HL-60/S4 treated with phorbol 12-myristate 13-acetate at 8.2 ng/mL for 4 days and 3 days (cell line): ENCODE measurements around the gene TRIM63.

Experiments used
- in situ Hi-C: fragments of 300-500 bp; cut with MboI; formaldehyde crosslinking; loops from 2 replicates; pipeline ENCODE4 v1.15.0; 2022; ENCODE audit warnings: low sequenced_read_pairs

Gene TRIM63

DNA sequence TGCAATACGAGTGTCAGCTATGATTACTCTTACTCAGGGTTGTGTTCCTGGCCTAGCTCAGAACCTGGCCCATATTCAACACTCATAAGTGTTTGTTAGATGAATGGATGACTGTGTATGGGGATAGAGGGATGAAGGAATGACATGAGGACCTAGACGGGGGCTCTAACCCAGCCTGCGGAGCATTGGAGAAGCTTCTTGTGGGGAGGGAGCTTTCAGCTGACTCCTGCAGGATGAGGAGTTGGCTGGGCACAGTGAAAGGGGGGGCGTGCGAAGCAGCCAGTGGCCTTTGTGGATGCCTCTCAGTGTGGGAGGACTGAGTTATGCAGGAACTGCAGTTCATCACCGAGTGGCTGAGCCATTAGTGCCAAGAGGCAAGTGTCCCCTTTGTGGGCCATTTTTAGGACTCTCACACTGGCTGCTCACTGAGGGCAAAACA is 47.1 kb downstream of the TRIM63 start:
- in situ Hi-C loops = no loop called here

DNA sequence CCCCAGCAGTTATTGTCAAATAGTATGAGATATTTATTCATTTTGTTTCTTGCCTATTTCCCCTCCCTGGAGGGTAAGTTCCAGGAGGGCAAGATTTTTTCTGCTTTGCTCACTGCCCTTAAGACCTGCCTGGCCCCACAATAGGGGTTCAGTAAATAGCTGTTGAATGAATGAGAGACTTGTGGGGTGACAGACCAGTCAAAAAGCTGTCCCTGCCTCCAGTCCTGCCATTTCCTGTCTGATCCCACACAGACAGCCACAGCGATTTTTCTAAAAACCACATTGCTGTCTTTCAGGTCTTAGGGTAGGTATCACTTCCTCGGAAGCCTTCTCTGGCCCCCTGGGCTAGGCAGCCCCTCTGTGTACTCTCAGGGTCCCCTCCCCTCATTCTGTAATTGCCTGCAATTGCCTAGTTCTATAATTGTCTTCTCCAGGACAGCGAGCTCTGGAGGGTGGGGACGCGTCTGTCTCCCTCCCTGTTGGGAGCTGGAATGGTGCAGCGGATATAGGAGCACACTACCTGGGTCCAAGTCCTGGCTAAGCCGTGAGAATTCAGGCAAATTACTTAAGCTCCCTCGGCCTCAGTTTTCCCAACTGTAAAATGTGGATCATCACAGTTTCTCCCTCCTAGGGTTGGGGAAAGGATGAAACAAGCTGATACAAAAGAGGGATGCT is 47.7 kb downstream of the TRIM63 start:
- in situ Hi-C loops = no loop called here

DNA sequence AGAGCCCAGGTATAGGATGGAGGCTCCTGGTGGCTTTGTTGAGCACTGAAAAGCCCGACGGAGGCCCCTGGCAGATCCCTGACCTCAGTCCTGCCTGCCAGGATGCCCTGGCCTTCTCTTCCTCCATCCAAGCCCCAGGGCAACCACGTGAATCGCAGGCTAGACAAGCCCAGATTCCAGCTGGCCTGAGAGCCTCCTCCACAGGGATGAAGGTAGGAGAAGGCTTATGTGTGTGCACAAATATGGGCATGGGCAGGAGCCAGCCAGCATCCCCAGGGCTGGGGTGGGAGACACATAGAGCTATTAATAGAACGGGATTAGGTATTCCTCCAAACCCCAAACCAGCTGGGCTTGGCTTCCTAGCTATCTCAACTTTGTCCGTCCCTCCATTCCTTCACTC is 49.8 kb downstream of the TRIM63 start:
- in situ Hi-C loops = no loop called here

DNA sequence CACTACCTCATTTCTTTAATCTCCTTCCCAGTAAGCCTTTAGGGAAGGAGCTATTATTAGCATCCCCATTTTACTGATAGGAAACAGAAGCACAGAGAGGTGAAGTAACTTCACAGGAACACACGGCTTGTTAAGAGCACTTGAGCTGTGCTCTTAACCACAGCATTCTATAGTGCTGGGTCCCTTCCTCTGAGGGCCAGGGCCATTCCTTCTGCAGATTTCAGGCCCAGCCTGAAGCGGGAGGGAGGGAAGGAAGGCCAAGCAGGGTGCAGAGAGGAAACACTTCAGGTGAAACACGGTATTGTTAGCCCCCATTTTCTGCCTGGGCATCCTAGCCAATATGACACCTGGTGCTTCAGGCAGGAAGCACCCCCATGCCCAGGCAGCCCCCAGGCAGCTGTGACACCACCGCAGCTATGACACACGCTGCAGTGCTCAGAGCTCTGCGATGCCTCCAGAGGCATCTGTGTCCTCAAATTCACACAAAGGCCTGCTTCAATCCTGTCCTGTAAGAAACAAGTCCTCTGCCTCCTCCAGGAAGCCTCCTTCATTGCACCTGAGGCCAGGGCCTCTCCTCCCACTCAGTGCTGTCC is 50.4 kb downstream of the TRIM63 start:
- in situ Hi-C loops = no loop called here

DNA sequence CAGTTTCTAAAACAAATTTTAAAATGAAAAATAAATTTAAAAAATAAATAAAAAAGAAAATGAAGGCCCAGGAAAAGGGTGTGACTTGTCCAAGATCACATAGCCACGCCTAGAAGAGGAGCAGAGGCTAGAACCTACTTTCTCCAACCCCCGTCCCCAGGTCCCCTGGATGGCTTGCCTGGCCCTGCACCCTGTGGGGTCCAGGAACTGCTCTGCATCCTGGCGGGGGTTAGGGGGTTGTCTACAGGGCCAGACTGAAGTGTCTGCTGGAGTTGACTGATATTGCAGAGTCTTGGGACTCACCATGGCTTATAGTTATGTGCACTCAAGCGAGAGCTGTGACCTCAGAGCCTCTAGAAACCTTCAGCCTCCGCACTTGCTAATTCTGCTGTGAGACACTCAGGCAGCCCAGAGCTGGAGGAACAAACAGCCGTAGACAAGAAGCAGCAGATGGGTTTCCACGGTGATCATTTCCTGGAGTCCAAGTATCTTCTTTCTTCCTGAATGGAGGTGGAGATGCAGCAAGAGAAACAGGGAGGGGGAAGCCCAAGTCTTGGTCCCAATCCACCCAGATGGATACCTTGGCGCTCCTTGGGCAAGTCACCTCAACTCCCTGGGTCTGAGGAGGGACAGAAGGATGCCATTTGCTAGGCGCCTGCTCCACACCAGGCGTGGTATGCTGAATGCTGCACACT is 51.0 kb downstream of the TRIM63 start:
- in situ Hi-C loops = no loop called here

DNA sequence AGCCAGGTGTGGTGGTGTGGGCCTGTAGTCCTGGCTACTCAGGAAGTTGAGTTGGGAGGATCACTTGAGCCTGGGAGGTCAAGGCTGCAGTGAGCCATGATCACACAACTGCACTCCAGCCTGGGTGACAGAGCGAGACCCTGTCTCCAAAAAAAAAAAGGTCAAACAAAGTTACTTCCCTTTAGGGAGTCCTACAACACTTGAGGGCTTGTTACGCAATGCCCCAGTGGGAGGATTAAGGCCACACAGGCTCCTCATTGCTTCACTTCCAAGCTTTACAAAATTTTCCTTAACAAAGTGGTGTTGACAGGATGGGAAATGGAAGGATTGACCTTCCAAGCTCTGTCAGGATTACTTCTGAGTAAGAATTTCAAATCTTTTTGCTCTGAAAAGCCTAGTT is 52.1 kb downstream of the TRIM63 start:
- in situ Hi-C loops = no loop called here

DNA sequence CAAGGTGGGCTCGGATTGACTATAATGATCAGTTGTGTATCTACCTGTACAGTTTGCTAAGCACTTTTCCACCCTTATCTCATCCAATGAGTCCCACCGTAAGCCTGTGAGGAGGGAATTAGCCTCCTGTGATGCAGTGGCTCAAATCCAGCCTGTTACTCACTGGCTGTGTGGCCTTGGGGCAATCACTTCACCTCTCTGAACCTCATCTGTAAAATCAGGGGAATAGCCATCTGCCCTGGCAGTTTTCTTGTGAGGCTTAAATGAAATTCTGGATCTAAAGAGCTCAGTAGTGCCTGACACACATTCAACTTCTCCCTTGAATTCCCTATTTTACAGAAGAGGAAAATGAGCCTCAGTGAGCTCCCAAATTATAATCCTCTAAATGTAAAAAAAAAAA is 53.3 kb downstream of the TRIM63 start:
- in situ Hi-C loops = no loop called here

DNA sequence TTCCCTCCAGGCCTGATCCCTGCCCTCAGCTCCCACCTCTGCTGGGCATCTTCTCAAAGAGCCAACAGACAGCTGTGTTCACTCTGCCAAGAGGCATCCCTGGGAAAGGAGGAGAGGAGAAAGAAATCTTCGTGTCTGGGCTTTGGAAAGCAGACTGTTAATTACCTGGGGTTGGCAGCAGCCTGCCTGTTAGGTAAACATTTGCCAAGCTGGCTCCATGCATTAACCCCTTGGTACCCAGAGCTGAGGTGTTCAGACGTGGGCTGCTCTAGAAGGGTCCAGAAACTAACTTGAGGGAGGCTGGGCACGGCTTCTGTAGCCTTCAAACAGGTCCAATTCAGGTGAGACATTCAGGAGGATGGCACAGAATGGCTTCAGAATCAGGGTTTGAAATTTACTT is 54.6 kb downstream of the TRIM63 start:
- in situ Hi-C loops = no loop called here

DNA sequence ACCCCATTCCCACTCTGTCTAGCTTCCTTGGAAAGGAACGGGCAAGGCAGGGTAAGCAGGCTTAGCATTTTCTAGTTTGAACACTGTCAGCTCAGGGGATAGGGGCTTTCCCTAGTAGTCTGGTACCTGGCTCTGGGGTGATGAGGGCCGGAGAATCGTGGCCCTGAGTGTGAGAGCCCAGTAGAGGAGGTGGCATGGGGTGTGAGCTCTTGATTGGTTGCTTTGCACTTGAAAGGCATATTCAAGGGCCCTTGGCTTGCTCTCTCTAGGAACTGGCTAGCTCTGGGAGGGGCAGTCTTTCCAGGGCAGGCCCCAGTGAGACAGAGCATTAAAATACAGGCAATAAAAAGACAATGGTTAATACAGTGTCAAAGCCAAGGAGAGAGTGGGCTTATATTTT is 56.6 kb downstream of the TRIM63 start:
- in situ Hi-C loops = no loop called here

DNA sequence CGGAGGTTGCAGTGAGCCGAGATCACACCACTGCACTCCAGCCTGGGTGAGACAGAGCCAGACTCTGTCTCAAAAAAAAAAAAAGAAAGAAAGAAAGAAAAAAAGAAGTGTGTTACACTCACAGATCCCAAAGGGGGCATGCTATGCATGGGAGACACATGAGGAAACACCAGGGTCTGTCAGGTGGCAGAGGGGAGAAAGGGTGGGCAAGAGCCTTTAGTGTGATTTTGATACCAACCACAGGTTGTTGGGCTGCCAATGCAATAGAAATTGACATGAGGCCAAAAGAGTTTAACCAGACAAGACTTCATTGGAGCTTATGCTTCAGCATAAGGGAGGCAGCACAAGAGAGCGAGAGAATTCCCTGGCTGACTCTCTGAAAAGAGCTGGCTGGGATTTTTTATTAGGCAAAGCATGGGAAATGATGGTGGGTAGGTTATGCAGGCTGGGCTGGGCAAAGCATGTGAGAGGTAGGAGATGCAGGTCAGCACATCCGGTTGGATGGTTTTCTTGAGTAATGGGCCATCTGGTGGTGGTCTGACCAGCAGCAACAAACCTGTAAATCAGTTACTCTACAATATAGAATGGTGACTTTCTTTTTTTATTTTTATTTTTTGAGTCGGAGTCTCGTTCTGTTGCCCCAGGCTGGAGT is 57.5 kb downstream of the TRIM63 start:
- in situ Hi-C loops = no loop called here

DNA sequence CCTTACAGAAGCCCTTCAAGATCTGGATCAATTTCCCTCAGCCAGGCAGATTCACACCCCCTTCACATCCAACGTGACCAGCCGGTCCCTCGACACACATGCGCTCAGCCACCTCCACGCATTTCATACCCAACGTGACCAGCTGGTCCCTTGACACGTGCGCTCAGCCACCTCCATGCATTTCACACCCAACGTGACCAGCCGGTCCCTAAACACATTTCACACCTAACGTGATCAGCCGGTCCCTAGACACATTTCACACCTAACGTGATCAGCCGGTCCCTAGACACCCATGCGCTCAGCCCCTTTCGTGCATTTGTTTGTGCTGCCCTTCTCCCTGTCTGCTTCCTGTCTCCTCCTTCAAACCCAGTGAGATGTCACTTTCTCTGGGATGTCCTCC is 60.7 kb downstream of the TRIM63 start:
- in situ Hi-C loops = no loop called here

DNA sequence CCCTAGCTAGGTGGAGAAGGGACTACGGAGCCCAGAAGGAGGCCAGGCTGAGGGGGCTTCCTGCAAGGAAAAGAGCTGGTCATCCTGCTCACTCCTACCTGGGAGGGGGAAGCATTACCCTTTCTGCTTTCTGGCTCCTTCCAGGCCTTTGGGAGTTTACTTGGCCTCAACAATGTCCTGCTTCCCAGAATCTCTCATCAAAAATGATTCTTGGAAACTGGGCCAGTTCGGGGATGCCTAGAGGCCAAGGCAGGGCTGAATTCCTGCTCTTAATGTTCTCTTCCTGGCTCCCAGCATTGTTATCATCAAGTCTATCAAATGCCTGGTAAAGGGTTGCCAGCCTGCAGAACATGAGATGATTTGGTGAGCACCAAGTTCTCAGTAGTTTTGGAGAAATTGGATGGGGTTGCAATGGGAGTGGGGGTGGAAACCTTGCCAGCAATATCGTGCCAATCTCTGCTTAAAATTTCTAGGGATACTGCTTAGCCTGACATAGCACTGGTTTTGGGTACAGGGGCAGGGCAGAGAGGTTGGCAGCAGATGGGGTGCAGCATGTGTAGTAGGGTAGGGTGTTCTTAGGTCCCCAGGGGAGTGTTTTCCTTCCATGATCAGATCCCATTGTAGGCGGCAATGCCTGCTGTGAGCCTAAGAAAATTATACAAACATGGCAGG is 61.9 kb downstream of the TRIM63 start:
- in situ Hi-C loops = no loop called here

DNA sequence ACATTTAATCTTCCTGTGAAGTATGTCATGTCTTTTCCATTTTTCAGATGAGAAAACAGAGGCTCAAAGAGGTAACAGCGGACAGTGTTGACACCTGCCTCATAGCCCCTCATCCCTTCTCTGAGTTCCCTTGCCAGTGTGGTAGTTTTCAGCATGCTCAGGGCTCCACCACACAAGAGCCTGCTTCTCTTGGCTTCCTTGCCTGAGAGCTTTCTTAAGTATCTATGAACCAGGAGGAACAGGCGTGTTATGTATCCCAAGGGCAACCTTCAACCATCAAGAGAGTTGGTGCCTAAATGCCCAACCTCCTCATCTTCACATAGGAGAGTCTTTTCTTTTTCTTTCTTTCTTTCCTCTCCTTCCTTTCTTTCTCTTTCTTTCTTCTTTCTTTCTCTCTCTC is 63.7 kb downstream of the TRIM63 start:
- in situ Hi-C loops = no loop called here

DNA sequence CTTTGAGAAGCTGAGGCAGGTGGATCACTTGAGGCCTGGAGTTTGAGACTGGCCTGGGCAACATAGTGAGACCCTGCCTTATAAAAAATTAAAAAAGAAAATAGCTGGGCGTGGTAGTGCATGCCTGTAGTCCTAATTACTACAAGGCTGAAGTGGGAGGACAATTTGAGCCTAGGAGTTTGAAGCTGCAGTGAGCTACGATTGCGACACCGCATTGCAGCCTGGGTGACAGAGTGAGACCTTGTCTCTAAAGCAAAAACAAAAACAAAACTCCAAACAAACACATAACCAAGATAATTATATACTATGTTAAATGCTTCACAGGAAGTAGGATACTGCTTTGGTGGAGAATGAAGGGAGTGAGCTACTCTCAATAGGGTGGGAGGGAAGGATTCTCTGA is 64.2 kb downstream of the TRIM63 start:
- in situ Hi-C loops = no loop called here
